ENCODE data around the gene MEGF8.

Gene MEGF8

GRCh38 chr19:42420055-42420544 is 94.7 kb downstream of the MEGF8 start:
- Histone ChIP-seq H3K4me3 (no peak overlapping the region), H3K27ac (no peak overlapping the region)
- no peak for DNase-seq (ENCODE audit: low spot score)
- TF ChIP-seq, protein P1, sequence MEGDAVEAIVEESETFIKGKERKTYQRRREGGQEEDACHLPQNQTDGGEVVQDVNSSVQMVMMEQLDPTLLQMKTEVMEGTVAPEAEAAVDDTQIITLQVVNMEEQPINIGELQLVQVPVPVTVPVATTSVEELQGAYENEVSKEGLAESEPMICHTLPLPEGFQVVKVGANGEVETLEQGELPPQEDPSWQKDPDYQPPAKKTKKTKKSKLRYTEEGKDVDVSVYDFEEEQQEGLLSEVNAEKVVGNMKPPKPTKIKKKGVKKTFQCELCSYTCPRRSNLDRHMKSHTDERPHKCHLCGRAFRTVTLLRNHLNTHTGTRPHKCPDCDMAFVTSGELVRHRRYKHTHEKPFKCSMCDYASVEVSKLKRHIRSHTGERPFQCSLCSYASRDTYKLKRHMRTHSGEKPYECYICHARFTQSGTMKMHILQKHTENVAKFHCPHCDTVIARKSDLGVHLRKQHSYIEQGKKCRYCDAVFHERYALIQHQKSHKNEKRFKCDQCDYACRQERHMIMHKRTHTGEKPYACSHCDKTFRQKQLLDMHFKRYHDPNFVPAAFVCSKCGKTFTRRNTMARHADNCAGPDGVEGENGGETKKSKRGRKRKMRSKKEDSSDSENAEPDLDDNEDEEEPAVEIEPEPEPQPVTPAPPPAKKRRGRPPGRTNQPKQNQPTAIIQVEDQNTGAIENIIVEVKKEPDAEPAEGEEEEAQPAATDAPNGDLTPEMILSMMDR (IDR thresholded peaks at IDR 0.05), result no peak

DNA sequence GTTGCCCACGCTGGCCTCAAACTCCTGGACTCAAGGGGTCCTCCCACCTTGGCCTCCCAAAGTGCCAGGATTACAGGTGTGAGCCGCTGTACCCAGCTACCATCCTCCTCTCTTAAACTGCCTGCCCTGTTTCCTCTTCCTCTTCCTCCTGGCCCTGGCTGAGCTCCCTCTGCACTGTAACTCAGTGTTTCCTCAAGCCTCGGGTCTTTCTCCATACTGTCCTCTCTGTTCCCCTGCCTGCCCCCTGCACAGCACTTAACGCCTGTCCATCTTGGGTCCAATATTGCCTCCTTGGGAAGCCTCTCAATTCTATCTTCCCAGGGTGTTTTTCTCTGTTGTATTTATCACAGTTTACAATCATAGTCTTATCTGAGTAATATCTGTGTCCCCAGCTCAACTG is 95.7 kb downstream of the MEGF8 start:
- Histone ChIP-seq H3K27ac (peak overlapping the region in 1 of 2 donors; percentile 51), H3K4me3 (no peak overlapping the region)
- TF ChIP-seq, protein P1 (IDR thresholded peaks at IDR 0.05), result no peak
- no peak for DNase-seq (ENCODE audit: low spot score)

- peak overlapping the region; percentile 74 for H3K4me3 ChIP-seq
- TF ChIP-seq, protein P1 (IDR thresholded peaks at IDR 0.05), result no peak
- no peak for DNase-seq (ENCODE audit: low spot score)
- peak overlapping the region in 1 of 2 donors; percentile 51 for H3K27ac ChIP-seq
These were observed 96.2 kb downstream of the MEGF8 start for GRCh38 chr19:42421591-42422031.

DNA sequence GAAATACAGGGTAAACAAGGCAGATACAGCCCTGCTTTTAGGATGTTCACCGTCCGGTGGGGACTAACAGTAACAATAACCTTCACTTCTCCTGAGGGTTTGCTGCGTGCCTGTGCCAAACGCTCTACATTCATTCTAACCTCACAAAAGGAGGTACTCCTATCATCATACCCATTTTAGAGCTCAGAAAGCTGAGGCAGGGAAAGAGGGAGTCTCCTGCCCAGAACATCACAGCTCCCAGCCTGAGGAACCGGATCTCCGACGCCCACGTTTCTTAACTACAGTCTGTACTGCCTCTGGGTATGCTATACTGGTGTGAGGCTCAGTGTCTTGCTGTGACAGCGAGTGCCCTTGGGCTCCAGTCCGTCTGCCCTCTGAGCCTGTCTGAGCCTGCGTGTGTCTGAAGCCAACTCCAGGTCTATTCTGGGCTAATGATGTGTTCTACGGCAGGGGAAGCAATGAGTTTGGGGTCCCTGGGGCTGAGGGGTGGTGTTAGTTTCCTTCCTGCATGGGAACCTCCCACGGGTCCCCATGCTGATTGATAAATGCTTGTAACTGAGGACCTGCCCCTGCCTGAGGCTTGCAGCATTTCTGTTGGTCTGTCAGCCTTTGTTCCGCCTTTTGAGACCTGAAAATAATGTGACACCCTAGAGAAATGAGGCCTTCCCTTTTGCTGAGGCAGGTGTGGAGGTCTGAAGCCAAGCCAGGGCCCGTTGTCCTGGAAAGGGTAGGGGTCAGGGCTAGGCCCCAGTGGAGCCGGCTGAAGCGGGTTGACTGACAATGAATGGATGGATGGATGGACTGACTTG is 96.9 kb downstream of the MEGF8 start:
- Histone ChIP-seq H3K4me3 (peak overlapping the region; percentile 74), H3K27ac (peak overlapping the region in 1 of 2 donors; percentile 51)
- TF ChIP-seq, protein P1 (IDR thresholded peaks at IDR 0.05), result no peak
- no peak for DNase-seq (ENCODE audit: low spot score)

DNA sequence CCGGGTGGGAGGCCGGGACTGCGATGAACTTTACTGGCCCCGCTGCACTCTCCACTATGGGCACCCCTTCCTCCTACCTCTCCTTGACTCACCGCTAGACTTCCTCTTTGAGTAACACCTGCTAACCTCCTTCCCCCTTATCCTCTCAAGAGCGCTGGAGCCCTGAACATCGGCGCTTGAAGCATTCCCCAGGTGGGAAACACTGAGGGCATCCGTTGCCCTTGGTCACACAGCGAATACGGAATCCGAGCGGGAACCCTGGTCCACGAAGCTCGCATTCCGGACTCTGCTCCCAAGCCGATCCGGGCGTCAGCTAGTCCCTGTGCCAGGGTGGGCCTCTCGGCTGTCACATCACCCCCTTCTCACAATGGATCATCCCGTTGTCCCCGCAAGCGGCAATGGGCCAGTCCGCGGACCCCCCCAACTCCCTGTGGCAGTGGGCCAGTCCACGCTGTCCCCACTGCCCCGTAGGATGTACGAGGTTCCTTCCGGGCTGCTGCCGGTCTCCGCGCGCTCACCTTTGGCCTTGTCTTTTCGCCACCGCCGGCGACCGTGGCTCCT is 97.5 kb downstream of the MEGF8 start:
- Histone ChIP-seq H3K4me3 (peak overlapping the region; percentile 74), H3K27ac (peak overlapping the region in 1 of 2 donors; percentile 51)
- TF ChIP-seq, protein P1 (IDR thresholded peaks at IDR 0.05), result no peak
- no peak for DNase-seq (ENCODE audit: low spot score)

GRCh38 chr19:42423462-42424344 is 98.3 kb downstream of the MEGF8 start:
- TF ChIP-seq, protein P1 (IDR thresholded peaks at IDR 0.05), result no peak
- Histone ChIP-seq H3K4me3 (peak overlapping the region; percentile 74), H3K27ac (peak overlapping the region in 1 of 2 donors; percentile 60)
- peak; percentile 83 for DNase-seq (ENCODE audit: low spot score)
